NOMO-1 treated with DMSO at 0.1 percent for 48 hours (cell line): ENCODE measurements around the gene CROT.

Experiments
- DNase-seq: peaks from one replicate; lab custom pipeline; 2025; ENCODE audit not compliant: unreplicated experiment; lab: John Stamatoyannopoulos, UW

CROT gene

GRCh38 chr7:87413029-87413428 is 67.6 kb downstream of the CROT start:
- no peak for DNase-seq

GRCh38 chr7:87413951-87414793 is 68.7 kb downstream of the CROT start:
- no peak for DNase-seq

- DNase-seq = no peak
Measured at GRCh38 chr7:87414794-87415188, 69.3 kb downstream of the CROT start.

GRCh38 chr7:87416682-87417587 is 71.5 kb downstream of the CROT start:
- DNase-seq = peak; percentile 60

- DNase-seq = no peak
Measured at GRCh38 chr7:87420173-87420572, 74.7 kb downstream of the CROT start.

- no peak for DNase-seq
Measured at GRCh38 chr7:87424075-87424474, 78.6 kb downstream of the CROT start.

GRCh38 chr7:87426160-87426559 is 80.7 kb downstream of the CROT start:
- no peak for DNase-seq

GRCh38 chr7:87427288-87427687 is 81.8 kb downstream of the CROT start:
- no peak for DNase-seq

- no peak for DNase-seq
Measured at GRCh38 chr7:87432536-87432935, 87.1 kb downstream of the CROT start.

GRCh38 chr7:87435546-87435945 is 90.1 kb downstream of the CROT start:
- DNase-seq = no peak

- peak; percentile 69 for DNase-seq
Measured at GRCh38 chr7:87445897-87446296, 100.4 kb downstream of the CROT start.

- no peak for DNase-seq
Measured at GRCh38 chr7:87447116-87447635, 101.7 kb downstream of the CROT start.

- no peak for DNase-seq
Measured at GRCh38 chr7:87448388-87448787, 102.9 kb downstream of the CROT start.
